Measurements from ENCODE around the gene TRABD. TPM values are rescaled to one million over a fixed set of nuclear protein-coding genes. Genes with fewer than 3 reads are reported as not detected.
"Not testable (repeated sequence)": the region's sequence is repeated elsewhere in the genome, so short reads cannot be mapped to it uniquely, and the experiment has no call there.

Gene TRABD
- total RNA-seq, 6 experiments from 2014 or later, result 25.0 to 36.0 (median 27.6) TPM

- H3K27me3 Mint-ChIP-seq (ENCODE audit: insufficient read depth), result peaks cover 12% of the 10 kb centered on the region
- peaks cover 7% of the 10 kb centered on the region for H3K4me1 Mint-ChIP-seq (ENCODE audit: low read depth)
- no peak overlapping the region for H3K4me3 Mint-ChIP-seq
- H3K36me3 Mint-ChIP-seq (ENCODE audit: low read depth), result no peaks in the 10 kb centered on the region
- DNase-seq, result no peak
- no peaks in the 10 kb centered on the region for H3K9me3 Mint-ChIP-seq
- H3K27ac Mint-ChIP-seq, result no peak overlapping the region
- TF ChIP-seq, protein P1, sequence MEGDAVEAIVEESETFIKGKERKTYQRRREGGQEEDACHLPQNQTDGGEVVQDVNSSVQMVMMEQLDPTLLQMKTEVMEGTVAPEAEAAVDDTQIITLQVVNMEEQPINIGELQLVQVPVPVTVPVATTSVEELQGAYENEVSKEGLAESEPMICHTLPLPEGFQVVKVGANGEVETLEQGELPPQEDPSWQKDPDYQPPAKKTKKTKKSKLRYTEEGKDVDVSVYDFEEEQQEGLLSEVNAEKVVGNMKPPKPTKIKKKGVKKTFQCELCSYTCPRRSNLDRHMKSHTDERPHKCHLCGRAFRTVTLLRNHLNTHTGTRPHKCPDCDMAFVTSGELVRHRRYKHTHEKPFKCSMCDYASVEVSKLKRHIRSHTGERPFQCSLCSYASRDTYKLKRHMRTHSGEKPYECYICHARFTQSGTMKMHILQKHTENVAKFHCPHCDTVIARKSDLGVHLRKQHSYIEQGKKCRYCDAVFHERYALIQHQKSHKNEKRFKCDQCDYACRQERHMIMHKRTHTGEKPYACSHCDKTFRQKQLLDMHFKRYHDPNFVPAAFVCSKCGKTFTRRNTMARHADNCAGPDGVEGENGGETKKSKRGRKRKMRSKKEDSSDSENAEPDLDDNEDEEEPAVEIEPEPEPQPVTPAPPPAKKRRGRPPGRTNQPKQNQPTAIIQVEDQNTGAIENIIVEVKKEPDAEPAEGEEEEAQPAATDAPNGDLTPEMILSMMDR (IDR thresholded peaks at IDR 0.05), result no peak
Measured at GRCh38 chr22:50144005-50144614, 41.6 kb upstream of the TRABD start.

- no peak overlapping the region for H3K4me3 Mint-ChIP-seq
- no peak overlapping the region for H3K27ac Mint-ChIP-seq
- DNase-seq, result no peak
Measured at GRCh38 chr22:50145721-50146438, 39.8 kb upstream of the TRABD start.

DNA sequence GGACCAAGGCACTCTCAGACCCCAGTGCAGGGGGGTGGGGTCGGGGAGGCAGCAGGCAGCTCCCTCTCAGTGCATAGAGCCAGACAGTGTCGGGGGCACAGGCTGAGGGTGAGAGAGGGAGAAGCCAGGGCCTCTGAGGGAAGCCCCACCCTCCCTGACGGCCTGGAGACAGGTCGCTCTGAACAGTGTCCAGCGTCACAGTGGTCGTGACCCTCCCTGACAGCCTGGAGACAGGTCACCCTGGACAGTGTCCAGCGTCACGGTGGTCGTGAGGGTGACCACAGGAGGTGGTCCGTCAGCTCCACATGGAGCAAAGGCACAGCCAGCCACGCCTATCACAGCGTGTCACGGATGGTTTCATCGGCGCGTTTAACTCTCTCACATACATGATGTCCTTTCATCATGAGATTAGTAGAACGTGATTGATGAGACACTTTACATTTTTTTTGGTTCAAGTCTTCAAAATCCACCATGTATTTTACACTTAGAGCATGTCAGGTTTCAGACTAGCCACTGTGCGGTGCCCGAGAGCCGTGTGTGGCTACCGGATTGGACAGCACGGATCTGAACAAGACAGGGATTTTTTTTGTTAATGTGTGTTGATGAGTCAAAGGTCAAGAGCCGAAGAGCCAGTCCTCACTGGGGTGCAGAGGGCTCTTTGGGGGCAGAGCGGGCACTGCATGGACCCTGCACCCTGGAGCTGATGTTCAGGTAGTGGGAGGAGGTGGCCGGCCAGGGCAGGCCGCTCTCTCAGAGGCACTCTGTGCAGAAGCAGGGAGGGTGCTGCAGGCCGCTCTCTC, 39.1 kb upstream of the TRABD start:
- no peak overlapping the region for H3K27ac Mint-ChIP-seq
- H3K36me3 Mint-ChIP-seq (ENCODE audit: low read depth), result no peaks in the 10 kb centered on the region
- H3K9me3 Mint-ChIP-seq, result no peaks in the 10 kb centered on the region
- TF ChIP-seq, protein P1 (IDR thresholded peaks at IDR 0.05), result peak; percentile 87
- no peak overlapping the region for H3K4me3 Mint-ChIP-seq
- peaks cover 7% of the 10 kb centered on the region for H3K4me1 Mint-ChIP-seq (ENCODE audit: low read depth)
- peaks cover 12% of the 10 kb centered on the region for H3K27me3 Mint-ChIP-seq (ENCODE audit: insufficient read depth)
- peak; percentile 72 for DNase-seq

More at GRCh38 chr22:50145721-50146438, 39.8 kb upstream of the TRABD start:
- H3K9me3 Mint-ChIP-seq, result no peaks in the 10 kb centered on the region
- peaks cover 7% of the 10 kb centered on the region for H3K4me1 Mint-ChIP-seq (ENCODE audit: low read depth)
- H3K27me3 Mint-ChIP-seq (ENCODE audit: insufficient read depth), result peaks cover 12% of the 10 kb centered on the region
- TF ChIP-seq, protein P1 (IDR thresholded peaks at IDR 0.05), result no peak
- no peaks in the 10 kb centered on the region for H3K36me3 Mint-ChIP-seq (ENCODE audit: low read depth)

- not testable (repeated sequence) for H3K9me3 Mint-ChIP-seq
Measured at GRCh38 chr22:50147258-50148165, 38.2 kb upstream of the TRABD start.

GRCh38 chr22:50148166-50148500, 37.6 kb upstream of the TRABD start:
- Mint-ChIP-seq H3K36me3 (ENCODE audit: low read depth) (no peaks in the 10 kb centered on the region), H3K9me3 (no peaks in the 10 kb centered on the region), H3K27me3 (ENCODE audit: insufficient read depth) (peaks cover 5% of the 10 kb centered on the region), H3K4me1 (ENCODE audit: low read depth) (peaks cover 7% of the 10 kb centered on the region), H3K4me3 (no peak overlapping the region), H3K27ac (no peak overlapping the region)
- TF ChIP-seq, protein P1 (IDR thresholded peaks at IDR 0.05), result no peak
- no peak for DNase-seq

More at GRCh38 chr22:50147258-50148165, 38.2 kb upstream of the TRABD start:
- not testable (repeated sequence) for H3K27ac Mint-ChIP-seq; H3K4me3 Mint-ChIP-seq; H3K4me1 Mint-ChIP-seq (ENCODE audit: low read depth); H3K27me3 Mint-ChIP-seq (ENCODE audit: insufficient read depth); DNase-seq; H3K36me3 Mint-ChIP-seq (ENCODE audit: low read depth)
